H9 (cell line): ENCODE data around the gene ALOX5AP. TPM values are rescaled to one million over a fixed set of nuclear protein-coding genes. Genes with fewer than 3 reads are reported as not detected.

Source experiments
- DNase-seq: peaks from one replicate; pipeline ENCODE4 v3.0.0-alpha.2; 2017
- H2AFZ ChIP-seq: one replicate; pipeline ENCODE4 v1.6.1; 2013; ENCODE audit warnings: mild to moderate bottlenecking, low read length, control low read depth, moderate library complexity
- H2AK5ac ChIP-seq: 2 replicates; pipeline ENCODE4 v1.6.1; 2013; ENCODE audit warnings: low read length, control low read depth, mixed read lengths; ENCODE audit not compliant: insufficient read length
- H2BK120ac ChIP-seq: one replicate; pipeline ENCODE4 v1.6.1; 2013; ENCODE audit warnings: low read depth, mild to moderate bottlenecking, low read length, control low read depth, inconsistent platforms; ENCODE audit not compliant: poor library complexity, severe bottlenecking
- H2BK12ac ChIP-seq: 2 replicates; pipeline ENCODE4 v1.6.1; 2013; ENCODE audit warnings: low read length, control low read depth, mixed read lengths, low read depth; ENCODE audit not compliant: insufficient read length
- H2BK15ac ChIP-seq: 2 replicates; pipeline ENCODE4 v1.6.1; 2013; ENCODE audit warnings: low read depth, low read length, control low read depth
- H2BK20ac ChIP-seq: one replicate; pipeline ENCODE4 v1.6.1; 2013; ENCODE audit warnings: low read depth, mild to moderate bottlenecking, low read length, control low read depth, inconsistent platforms; ENCODE audit not compliant: poor library complexity, severe bottlenecking
- H2BK5ac ChIP-seq: 2 replicates; pipeline ENCODE4 v1.6.1; 2013; ENCODE audit warnings: low read length, control low read depth, mixed read lengths; ENCODE audit not compliant: insufficient read length
- H3K14ac ChIP-seq: 2 replicates; pipeline ENCODE4 v1.6.1; 2013; ENCODE audit warnings: low read length, control low read depth; ENCODE audit not compliant: insufficient read depth
- H3K18ac ChIP-seq: 2 replicates; pipeline ENCODE4 v1.6.1; 2013; ENCODE audit warnings: low read depth, mild to moderate bottlenecking, mixed read lengths, low read length, control low read depth; ENCODE audit not compliant: insufficient read length
- H3K23ac ChIP-seq: 2 replicates; pipeline ENCODE4 v1.6.1; 2013; ENCODE audit warnings: low read length, control low read depth, mixed read lengths, low read depth; ENCODE audit not compliant: insufficient read length
- H3K23me2 ChIP-seq: 2 replicates; pipeline ENCODE4 v1.6.1; 2013; ENCODE audit warnings: low read depth, mild to moderate bottlenecking, mixed read lengths, low read length, control low read depth; ENCODE audit not compliant: insufficient read length, poor library complexity, severe bottlenecking
- H3K27ac ChIP-seq: 2 replicates; pipeline ENCODE4 v1.5.1; 2013; ENCODE audit warnings: low read length, control low read depth, mixed read lengths, low read depth; ENCODE audit not compliant: insufficient read length
- H3K27me3 ChIP-seq: 2 replicates; pipeline ENCODE4 v1.6.1; 2013; ENCODE audit warnings: low read length, control low read depth, inconsistent platforms; ENCODE audit not compliant: insufficient read depth
- H3K4ac ChIP-seq: 2 replicates; pipeline ENCODE4 v1.6.1; 2013; ENCODE audit warnings: low read depth, mild to moderate bottlenecking, control low read depth, inconsistent platforms, low read length, moderate library complexity
- H3K4me1 ChIP-seq: 2 replicates; pipeline ENCODE4 v1.6.1; 2013; ENCODE audit warnings: low read length, control low read depth, inconsistent platforms; ENCODE audit not compliant: insufficient read depth
- H3K4me2 ChIP-seq: 2 replicates; pipeline ENCODE4 v1.6.1; 2013; ENCODE audit warnings: low read length, control low read depth, mixed read lengths; ENCODE audit not compliant: insufficient read length, insufficient read depth
- H3K56ac ChIP-seq: 2 replicates; pipeline ENCODE4 v1.6.1; 2013; ENCODE audit warnings: low read depth, mild to moderate bottlenecking, mixed read lengths, low read length, control low read depth; ENCODE audit not compliant: insufficient read length
- H3K79me1 ChIP-seq: 2 replicates; pipeline ENCODE4 v1.6.1; 2013; ENCODE audit warnings: low read depth, mild to moderate bottlenecking, moderate library complexity, low read length, control low read depth, inconsistent platforms; ENCODE audit not compliant: insufficient read depth, poor library complexity, severe bottlenecking
- H3K79me2 ChIP-seq: 2 replicates; pipeline ENCODE4 v1.6.1; 2013; ENCODE audit warnings: low read length, control low read depth, inconsistent platforms; ENCODE audit not compliant: insufficient read depth
- H3K9ac ChIP-seq: 2 replicates; pipeline ENCODE4 v1.6.1; 2013; ENCODE audit warnings: low read length, control low read depth, mixed read lengths; ENCODE audit not compliant: insufficient read length; ENCODE audit errors: extremely low read depth
- H3K9me3 ChIP-seq: one replicate; pipeline ENCODE4 v1.6.1; 2013; ENCODE audit warnings: low read depth, low read length, inconsistent platforms; ENCODE audit not compliant: control insufficient read depth
- H3T11ph ChIP-seq: one replicate; pipeline ENCODE4 v1.6.1; 2013; ENCODE audit warnings: mild to moderate bottlenecking, low read length, control low read depth, inconsistent platforms
- H4K20me1 ChIP-seq: one replicate; pipeline ENCODE4 v1.6.1; 2013; ENCODE audit not compliant: control insufficient read depth, insufficient read length, insufficient read depth
- H4K5ac ChIP-seq: 2 replicates; pipeline ENCODE4 v1.6.1; 2013; ENCODE audit warnings: low read depth, mild to moderate bottlenecking, mixed read lengths, low read length, control low read depth; ENCODE audit not compliant: insufficient read length
- H4K8ac ChIP-seq: replicated peaks from 2 replicates; pipeline ENCODE4 v1.6.1; 2013; ENCODE audit warnings: low read length, control low read depth, mixed read lengths, low read depth; ENCODE audit not compliant: insufficient read length
- H4K91ac ChIP-seq: 2 replicates; pipeline ENCODE4 v1.6.1; 2013; ENCODE audit warnings: low read depth, mild to moderate bottlenecking, moderate library complexity, mixed read lengths, low read length, control low read depth; ENCODE audit not compliant: insufficient read length
- H3K27ac Mint-ChIP-seq, 3 experiments: 2 replicates in 2 of 3; 3 replicates in 1 of 3; pipeline ENCODE4 v1.8.0; 2020 to 2021; ENCODE audit warnings: mixed read lengths in 3 of 3, mild to moderate bottlenecking in 1 of 3, moderate library complexity in 1 of 3
- H3K27me3 Mint-ChIP-seq: 2 replicates; pipeline ENCODE4 v1.8.0; 2021; ENCODE audit warnings: low read depth, mild to moderate bottlenecking, moderate library complexity, mixed read lengths
- H3K36me3 Mint-ChIP-seq, 3 experiments: 2 replicates in 2 of 3; 3 replicates in 1 of 3; pipeline ENCODE4 v1.8.0; 2020 to 2021; ENCODE audit warnings: low read depth in 3 of 3, mixed read lengths in 3 of 3; ENCODE audit not compliant: insufficient read depth in 1 of 3
- H3K4me1 Mint-ChIP-seq, 2 experiments: 2 replicates each; pipeline ENCODE4 v1.8.0; 2020; ENCODE audit warnings: mixed read lengths in 2 of 2
- H3K4me3 Mint-ChIP-seq, 2 experiments: 2 replicates in 1 of 2; 3 replicates in 1 of 2; pipeline ENCODE4 v1.8.0; 2020 to 2021; ENCODE audit warnings: mild to moderate bottlenecking in 2 of 2, mixed read lengths in 2 of 2, moderate library complexity in 1 of 2
- H3K9me3 Mint-ChIP-seq, 2 experiments: 2 replicates in 1 of 2; 3 replicates in 1 of 2; pipeline ENCODE4 v1.8.0; 2020; ENCODE audit warnings: mild to moderate bottlenecking in 2 of 2, mixed read lengths in 2 of 2, moderate library complexity in 1 of 2
- CTCF ChIP-seq: fragments of 200-600 bp; sonication (generic); conservative IDR thresholded peaks from 3 replicates; pipeline ENCODE4 v1.8.0; 2021; ENCODE audit warnings: antibody characterized with exemption, mild to moderate bottlenecking
- WGBS: extraction: QIAGEN DNeasy Blood & Tissue Kit; methylation state at CpG from one replicate; pipeline ENCODE4 v1.1.7; 2013; ENCODE audit warnings: missing lambda C conversion rate, low lambda C conversion rate, mixed read lengths; ENCODE audit not compliant: insufficient read length; ENCODE audit errors: extremely low coverage; 5-methylcytosine and 5-hydroxymethylcytosine counted together
- total RNA-seq: library from RNA; stranded (reverse); gene quantifications from 2 replicates; pipeline ENCODE4 v1.2.1, GENCODE V29; 2021

The ALOX5AP gene
- total RNA-seq, 1 experiment from 2014 or later, result not detected

GRCh38 chr13:30806784-30807183, 71.4 kb downstream of the ALOX5AP start:
- H3K79me1 ChIP-seq, result no peaks in the 10 kb centered on the region
- no peak overlapping the region for H3K14ac ChIP-seq
- Mint-ChIP-seq H3K9me3 (no peaks in the 10 kb centered on the region; a peak in 1 of 5 replicates), H3K27me3 (peaks cover 13% of the 10 kb centered on the region), H3K4me3 (no peak overlapping the region), H3K4me1 (peaks cover 4 to 7% of the 10 kb centered on the region in 2 experiments; a peak in 2 of 4 replicates), H3K27ac (no peak overlapping the region), H3K36me3 (no peaks in the 10 kb centered on the region)
- no peak overlapping the region for H2BK120ac ChIP-seq
- no peaks in the 10 kb centered on the region for H4K20me1 ChIP-seq
- H2AFZ ChIP-seq, result no peak overlapping the region
- H3K56ac ChIP-seq, result no peak overlapping the region
- H2AK5ac ChIP-seq, result no peak overlapping the region
- H3K9ac ChIP-seq, result no peak overlapping the region
- H2BK12ac ChIP-seq, result no peak overlapping the region
- H3K4me1 ChIP-seq, result no peaks in the 10 kb centered on the region; the same call in 1 of the 2 replicates
- no peak for DNase-seq
- H4K5ac ChIP-seq, result no peak overlapping the region
- no peaks in the 10 kb centered on the region for H3K23me2 ChIP-seq
- H3K23ac ChIP-seq, result no peak overlapping the region
- TF ChIP-seq CTCF, result no peak
- H3K9me3 ChIP-seq, result no peaks in the 10 kb centered on the region
- no peak overlapping the region for H3T11ph ChIP-seq
- no peak overlapping the region for H2BK15ac ChIP-seq
- no peak overlapping the region for H3K4ac ChIP-seq
- no peak overlapping the region for H3K27ac ChIP-seq
- no peak overlapping the region for H3K18ac ChIP-seq
- no peak overlapping the region for H4K8ac ChIP-seq
- H3K79me2 ChIP-seq, result no peaks in the 10 kb centered on the region
- H3K27me3 ChIP-seq, result no peaks in the 10 kb centered on the region
- no peak overlapping the region for H2BK20ac ChIP-seq
- no CpG with 5 or more reads among the region's 3 CpGs for WGBS
- no peak overlapping the region for H2BK5ac ChIP-seq
- no peak overlapping the region for H3K4me2 ChIP-seq
- no peak overlapping the region for H4K91ac ChIP-seq
